CD4-positive, alpha-beta memory T cell (primary cell): ENCODE data around the gene HPRT1. TPM values are rescaled to one million over a fixed set of nuclear protein-coding genes. Genes with fewer than 3 reads are reported as not detected.

Experiments
- CTCF ChIA-PET: fragments of 350-600 bp; sonication (Branson Sonifier 250); formaldehyde crosslinking; loops from one replicate; lab custom pipeline; 2021; ENCODE audit warnings: inconsistent platforms; ENCODE audit not compliant: partially characterized antibody; lab: Charles Lee
- POLR2A ChIA-PET: fragments of 350-600 bp; sonication (Branson Sonifier 250); formaldehyde crosslinking; loops from one replicate; lab custom pipeline; 2021; ENCODE audit not compliant: partially characterized antibody; lab: Charles Lee
- DNase-seq, 5 donors: peaks; one replicate each; pipeline versions ENCODE4 v3.0.0 to v3.0.0-alpha.2; 2020 to 2022; ENCODE audit warnings: mixed read lengths in 1 of 5
- H3K27ac ChIP-seq: one replicate; pipeline ENCODE4 v1.7.0; 2013; ENCODE audit warnings: low read depth, low read length
- H3K27me3 ChIP-seq: 2 replicates; pipeline ENCODE4 v1.7.0; 2013; ENCODE audit warnings: mild to moderate bottlenecking, low read length, moderate library complexity; ENCODE audit not compliant: insufficient read depth
- H3K36me3 ChIP-seq: 2 replicates; pipeline ENCODE4 v1.7.0; 2013; ENCODE audit warnings: mild to moderate bottlenecking, low read length, moderate library complexity; ENCODE audit not compliant: insufficient read depth
- H3K4me1 ChIP-seq: 2 replicates; pipeline ENCODE4 v1.7.0; 2013; ENCODE audit warnings: mild to moderate bottlenecking, low read length, moderate library complexity; ENCODE audit not compliant: insufficient read depth
- H3K4me3 ChIP-seq, 2 donors: one replicate each; pipeline ENCODE4 v1.7.0; 2013; ENCODE audit warnings: low read length in 2 of 2, mild to moderate bottlenecking in 1 of 2
- H3K9me3 ChIP-seq, 2 donors: one replicate each; pipeline ENCODE4 v1.7.0; 2013; ENCODE audit warnings: low read length in 2 of 2, control low read depth in 1 of 2; ENCODE audit not compliant: control insufficient read depth in 1 of 2
- H3K27ac Mint-ChIP-seq, 7 donors: one replicate each; pipeline ENCODE4 v1.8.0; 2020 to 2021; ENCODE audit warnings: mixed read lengths in 7 of 7, mild to moderate bottlenecking in 6 of 7, inconsistent platforms in 3 of 7, moderate library complexity in 3 of 7
- H3K27me3 Mint-ChIP-seq, 2 donors: one replicate each; pipeline ENCODE4 v1.8.0; 2020 to 2021; ENCODE audit warnings: mixed read lengths in 2 of 2
- H3K36me3 Mint-ChIP-seq, 2 donors: one replicate each; pipeline ENCODE4 v1.8.0; 2020 to 2021; ENCODE audit warnings: mixed read lengths in 2 of 2, inconsistent platforms in 1 of 2, mild to moderate bottlenecking in 1 of 2
- H3K4me1 Mint-ChIP-seq, 4 donors: one replicate each; pipeline ENCODE4 v1.8.0; 2020 to 2021; ENCODE audit warnings: mixed read lengths in 4 of 4, mild to moderate bottlenecking in 1 of 4
- H3K4me3 Mint-ChIP-seq, 8 donors: one replicate each; pipeline ENCODE4 v1.8.0; 2020 to 2021; ENCODE audit warnings: mixed read lengths in 8 of 8, mild to moderate bottlenecking in 7 of 8, moderate library complexity in 6 of 8, inconsistent platforms in 3 of 8
- H3K9me3 Mint-ChIP-seq, 8 donors: one replicate each; pipeline ENCODE4 v1.8.0; 2020 to 2021; ENCODE audit warnings: mixed read lengths in 8 of 8, mild to moderate bottlenecking in 5 of 8, inconsistent platforms in 3 of 8, moderate library complexity in 1 of 8
- intact Hi-C: fragments of 100-400 bp; cut with micrococcal nuclease; formaldehyde crosslinking; loops from one replicate; pipeline ENCODE4 v1.15.1; 2023
- polyA plus RNA-seq, 2 donors: library from polyadenylated mRNA; unstranded; fragments of 300-500 nt; fragmentation: Illumina TruSeq; gene quantifications; one replicate each; pipeline ENCODE4 v1.2.3, GENCODE V29; 2021
- total RNA-seq, 2 experiments: library from RNA; stranded (reverse); gene quantifications; one replicate each; pipeline ENCODE4 v1.2.3, GENCODE V29; 2021

HPRT1 gene
- total and polyA plus RNA-seq, 4 experiments from 2014 or later, result 22.4 to 105 (median 44.6) TPM

GRCh38 chrX:134435894-134436293, 24.1 kb upstream of the HPRT1 start:
- intact Hi-C loops, result no loop called here
- POLR2A ChIA-PET, result no interaction called here
- Mint-ChIP-seq H3K36me3 (peaks cover 10 to 12% of the 10 kb centered on the region in 2 donors), H3K27ac (no peak overlapping the region), H3K9me3 (no peaks in the 10 kb centered on the region), H3K4me3 (no peak overlapping the region), H3K27me3 (no peaks in the 10 kb centered on the region), H3K4me1 (no peaks in the 10 kb centered on the region)
- no peaks in the 10 kb centered on the region for H3K9me3 ChIP-seq
- H3K36me3 ChIP-seq, result no peaks in the 10 kb centered on the region
- H3K4me3 ChIP-seq, result no peak overlapping the region
- no peak for DNase-seq
- H3K27ac ChIP-seq, result no peak overlapping the region
- H3K4me1 ChIP-seq, result no peaks in the 10 kb centered on the region
- CTCF ChIA-PET, result no interaction called here
- no peaks in the 10 kb centered on the region for H3K27me3 ChIP-seq

GRCh38 chrX:134443020-134443419, 16.9 kb upstream of the HPRT1 start:
- H3K27me3 ChIP-seq, result no peaks in the 10 kb centered on the region
- no peak overlapping the region for H3K27ac Mint-ChIP-seq
- no peaks in the 10 kb centered on the region for H3K9me3 ChIP-seq
- no peaks in the 10 kb centered on the region for H3K4me1 ChIP-seq
- DNase-seq, result no peak
- H3K27me3 Mint-ChIP-seq, result no peaks in the 10 kb centered on the region
- no peaks in the 10 kb centered on the region for H3K4me1 Mint-ChIP-seq
- H3K4me3 ChIP-seq, result no peak overlapping the region
- H3K36me3 ChIP-seq, result no peaks in the 10 kb centered on the region
- no peak overlapping the region for H3K27ac ChIP-seq
- peaks cover 1 to 4% of the 10 kb centered on the region in 2 donors for H3K36me3 Mint-ChIP-seq
- H3K4me3 Mint-ChIP-seq, result no peak overlapping the region
- H3K9me3 Mint-ChIP-seq, result no peaks in the 10 kb centered on the region
- POLR2A ChIA-PET, result no interaction called here
- CTCF ChIA-PET, result no interaction called here
- intact Hi-C loops, result no loop called here

DNA sequence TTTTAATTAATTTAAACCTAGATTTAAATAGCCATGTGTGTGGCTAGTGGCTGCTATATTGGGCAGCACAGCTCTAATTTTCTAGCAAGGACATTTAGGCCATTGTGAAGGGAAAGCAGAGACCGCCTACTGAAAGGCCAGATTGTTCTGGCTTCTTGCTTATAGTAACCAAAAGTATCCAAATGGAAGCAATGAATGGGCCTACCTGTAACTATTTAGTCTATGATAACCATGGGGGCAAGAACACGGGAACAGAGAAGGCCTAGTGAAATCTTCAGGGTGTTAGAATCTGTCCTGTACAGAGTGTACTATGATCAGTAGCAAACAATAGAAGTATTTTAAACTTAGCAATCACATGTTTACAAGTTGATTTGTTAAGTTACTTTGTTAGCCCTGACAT, 16.5 kb upstream of the HPRT1 start:
- Mint-ChIP-seq H3K27ac (no peak overlapping the region), H3K4me1 (no peaks in the 10 kb centered on the region), H3K27me3 (no peaks in the 10 kb centered on the region), H3K9me3 (no peaks in the 10 kb centered on the region), H3K4me3 (no peak overlapping the region), H3K36me3 (peaks cover 1 to 4% of the 10 kb centered on the region in 2 donors)
- ChIA-PET CTCF (no interaction called here), POLR2A (no interaction called here)
- intact Hi-C loops, result no loop called here
- Histone ChIP-seq H3K4me3 (no peak overlapping the region), H3K4me1 (no peaks in the 10 kb centered on the region), H3K27ac (no peak overlapping the region), H3K9me3 (no peaks in the 10 kb centered on the region), H3K36me3 (no peaks in the 10 kb centered on the region), H3K27me3 (no peaks in the 10 kb centered on the region)
- DNase-seq, result no peak

DNA sequence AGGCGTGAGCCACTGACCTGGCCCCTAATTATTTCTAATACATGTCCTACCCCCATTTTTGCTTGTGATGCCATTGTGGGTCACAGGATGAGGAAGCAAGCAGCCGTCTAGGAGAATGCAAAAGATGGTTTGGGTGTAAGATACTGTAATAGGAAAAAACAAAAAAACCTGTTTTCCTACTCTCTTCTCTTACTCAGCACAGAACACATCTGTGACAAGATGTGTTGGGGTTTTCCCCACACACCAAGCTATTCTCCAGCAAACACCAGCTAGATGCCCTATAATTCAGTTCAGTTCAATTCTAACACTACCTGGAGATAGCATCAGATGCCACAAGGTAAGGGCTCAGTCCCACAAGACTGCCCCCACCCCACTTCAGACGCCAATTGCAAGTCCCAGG, 15.3 kb upstream of the HPRT1 start:
- Mint-ChIP-seq H3K27ac (no peak overlapping the region), H3K4me3 (no peak overlapping the region), H3K4me1 (no peaks in the 10 kb centered on the region), H3K36me3 (peaks cover under 1 to 4% of the 10 kb centered on the region in 2 donors), H3K9me3 (no peaks in the 10 kb centered on the region), H3K27me3 (no peaks in the 10 kb centered on the region)
- intact Hi-C loops, result no loop called here
- Histone ChIP-seq H3K27ac (no peak overlapping the region), H3K9me3 (no peaks in the 10 kb centered on the region), H3K27me3 (no peaks in the 10 kb centered on the region), H3K36me3 (no peaks in the 10 kb centered on the region), H3K4me1 (no peaks in the 10 kb centered on the region), H3K4me3 (no peak overlapping the region)
- ChIA-PET CTCF (no interaction called here), POLR2A (no interaction called here)
- DNase-seq, result no peak

DNA sequence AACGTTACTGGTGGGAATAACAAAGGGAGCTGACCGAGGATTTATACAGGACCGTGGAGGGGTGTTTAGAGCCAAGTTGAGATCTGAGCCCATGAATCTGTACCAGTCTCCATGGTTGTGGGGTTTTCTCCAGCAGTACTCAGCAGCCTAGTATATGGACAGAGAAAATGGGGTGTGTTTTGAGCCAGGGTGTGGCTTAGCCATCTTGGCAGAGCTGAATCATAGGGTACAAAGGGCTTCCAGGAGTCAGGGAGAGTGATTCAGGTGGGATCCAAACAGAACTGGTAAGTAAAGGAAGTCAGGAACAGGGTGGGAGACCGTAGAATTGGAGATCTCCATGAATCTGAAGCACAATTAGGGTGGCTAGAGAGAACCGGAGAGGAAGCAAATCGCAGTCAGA, 7.4 kb upstream of the HPRT1 start:
- no peaks in the 10 kb centered on the region for H3K27me3 Mint-ChIP-seq
- Histone ChIP-seq H3K9me3 (no peaks in the 10 kb centered on the region), H3K27me3 (no peaks in the 10 kb centered on the region), H3K4me1 (no peaks in the 10 kb centered on the region), H3K36me3 (no peaks in the 10 kb centered on the region), H3K4me3 (no peak overlapping the region), H3K27ac (no peak overlapping the region)
- ChIA-PET POLR2A (no interaction called here), CTCF (no interaction called here)
- no peak overlapping the region for H3K27ac Mint-ChIP-seq
- intact Hi-C loops, result no loop called here
- no peaks in the 10 kb centered on the region for H3K4me1 Mint-ChIP-seq
- H3K9me3 Mint-ChIP-seq, result no peaks in the 10 kb centered on the region
- no peak for DNase-seq
- no peak overlapping the region for H3K4me3 Mint-ChIP-seq
- H3K36me3 Mint-ChIP-seq, result no peaks in the 10 kb centered on the region

- Mint-ChIP-seq H3K27ac (no peak overlapping the region), H3K27me3 (no peaks in the 10 kb centered on the region), H3K4me1 (no peaks in the 10 kb centered on the region), H3K4me3 (no peak overlapping the region), H3K36me3 (no peaks in the 10 kb centered on the region), H3K9me3 (no peaks in the 10 kb centered on the region)
- Histone ChIP-seq H3K36me3 (no peaks in the 10 kb centered on the region), H3K27me3 (no peaks in the 10 kb centered on the region), H3K27ac (no peak overlapping the region), H3K4me1 (no peaks in the 10 kb centered on the region), H3K4me3 (no peak overlapping the region), H3K9me3 (no peaks in the 10 kb centered on the region)
- no peak for DNase-seq
- intact Hi-C loops, result no loop called here
- CTCF ChIA-PET, result no interaction called here
- POLR2A ChIA-PET, result no interaction called here
Measured at GRCh38 chrX:134453631-134454030, 6.3 kb upstream of the HPRT1 start.

GRCh38 chrX:134454506-134454905, 5.5 kb upstream of the HPRT1 start:
- no peak overlapping the region for H3K27ac ChIP-seq
- ChIA-PET POLR2A (no interaction called here), CTCF (no interaction called here)
- H3K4me1 ChIP-seq, result peaks cover 2% of the 10 kb centered on the region
- Mint-ChIP-seq H3K27me3 (no peaks in the 10 kb centered on the region), H3K4me3 (no peak overlapping the region), H3K36me3 (no peaks in the 10 kb centered on the region), H3K27ac (no peak overlapping the region), H3K9me3 (no peaks in the 10 kb centered on the region), H3K4me1 (no peaks in the 10 kb centered on the region)
- no peaks in the 10 kb centered on the region for H3K36me3 ChIP-seq
- H3K4me3 ChIP-seq, result no peak overlapping the region
- no peaks in the 10 kb centered on the region for H3K27me3 ChIP-seq
- H3K9me3 ChIP-seq, result no peaks in the 10 kb centered on the region
- intact Hi-C loops, result no loop called here
- no peak for DNase-seq

DNA sequence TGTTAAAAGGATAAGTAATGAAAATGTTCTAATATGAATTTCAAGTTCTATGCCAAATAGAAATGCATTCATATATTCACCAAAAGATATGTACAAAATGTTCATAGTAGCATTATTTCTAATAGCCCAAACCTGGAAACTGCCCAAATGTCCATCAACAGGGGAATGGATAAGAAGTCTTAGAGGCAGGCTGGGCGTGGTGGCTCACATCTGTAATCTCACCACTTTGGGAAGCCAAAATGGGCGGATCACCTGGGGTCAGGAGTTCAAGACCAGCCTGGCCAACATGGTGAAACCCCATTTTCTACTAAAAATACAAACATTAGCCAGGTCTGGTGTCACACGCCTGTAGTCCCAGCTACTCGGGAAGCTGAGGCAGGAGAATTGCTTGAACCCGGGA, 2.3 kb upstream of the HPRT1 start:
- CTCF ChIA-PET, result no interaction called here
- no peak for DNase-seq
- Mint-ChIP-seq H3K4me3 (no peak overlapping the region), H3K36me3 (no peaks in the 10 kb centered on the region), H3K4me1 (peaks cover 7 to 11% (median 8%) of the 10 kb centered on the region in 4 donors), H3K27me3 (no peaks in the 10 kb centered on the region), H3K9me3 (no peaks in the 10 kb centered on the region), H3K27ac (no peak overlapping the region)
- intact Hi-C loops, result no loop called here
- no peaks in the 10 kb centered on the region for H3K9me3 ChIP-seq
- peaks cover 13% of the 10 kb centered on the region for H3K4me1 ChIP-seq
- H3K36me3 ChIP-seq, result no peaks in the 10 kb centered on the region
- no peak overlapping the region for H3K27ac ChIP-seq
- no peaks in the 10 kb centered on the region for H3K27me3 ChIP-seq
- H3K4me3 ChIP-seq, result no peak overlapping the region
- POLR2A ChIA-PET, result no interaction called here
